Loucy (cell line): Measurements from ENCODE around the gene KIF17.

Source experiments
- H2AFZ ChIP-seq: fragments of 200-600 bp; sonication (generic); 2 replicates; pipeline ENCODE4 v1.6.0; 2016; ENCODE audit warnings: antibody characterized with exemption, mild to moderate bottlenecking, low read length, moderate library complexity
- H3F3A ChIP-seq: fragments of 200-600 bp; 2 replicates; pipeline ENCODE4 v1.6.0; 2016; ENCODE audit warnings: antibody characterized with exemption, low read depth, mild to moderate bottlenecking
- H3K27me3 ChIP-seq: fragments of 200-600 bp; sonication (generic); 2 replicates; pipeline ENCODE4 v1.6.1; 2014; ENCODE audit warnings: low read length, mild to moderate bottlenecking; ENCODE audit not compliant: insufficient read depth, poor library complexity, severe bottlenecking
- H3K36me3 ChIP-seq: fragments of 200-600 bp; sonication (generic); 2 replicates; pipeline ENCODE4 v1.6.1; 2016; ENCODE audit warnings: low read length; ENCODE audit not compliant: insufficient read depth
- H3K4me1 ChIP-seq: fragments of 200-600 bp; sonication (generic); 2 replicates; pipeline ENCODE4 v1.5.1; 2014; ENCODE audit warnings: low read length, mild to moderate bottlenecking; ENCODE audit not compliant: insufficient read depth, poor library complexity, severe bottlenecking
- H3K4me2 ChIP-seq: fragments of 200-600 bp; sonication (generic); 2 replicates; pipeline ENCODE4 v1.6.0; 2014; ENCODE audit warnings: antibody characterized with exemption, low read length, low read depth, mild to moderate bottlenecking; ENCODE audit not compliant: poor library complexity, severe bottlenecking
- H3K4me3 ChIP-seq: fragments of 200-600 bp; sonication (generic); 2 replicates; pipeline ENCODE4 v1.5.1; 2014; ENCODE audit warnings: low read length, mild to moderate bottlenecking, mixed read lengths; ENCODE audit not compliant: poor library complexity, severe bottlenecking
- H3K79me2 ChIP-seq: fragments of 200-600 bp; sonication (generic); 2 replicates; pipeline ENCODE4 v1.6.1; 2014; ENCODE audit warnings: low read length; ENCODE audit not compliant: insufficient read depth
- H3K9ac ChIP-seq: fragments of 200-600 bp; sonication (generic); 2 replicates; pipeline ENCODE4 v1.6.0; 2014; ENCODE audit warnings: mild to moderate bottlenecking, low read depth, low read length, moderate library complexity; ENCODE audit not compliant: poor library complexity, severe bottlenecking
- H3K9me2 ChIP-seq: fragments of 200-600 bp; sonication (generic); replicated peaks from 2 replicates; pipeline ENCODE4 v1.6.1; 2016; ENCODE audit warnings: low read depth, low read length, mixed read lengths
- H3K9me3 ChIP-seq: fragments of 200-600 bp; sonication (generic); 2 replicates; pipeline ENCODE4 v1.6.1; 2014; ENCODE audit warnings: mild to moderate bottlenecking, antibody characterized with exemption, low read length, low read depth; ENCODE audit not compliant: insufficient read depth
- H4K20me1 ChIP-seq: fragments of 200-600 bp; sonication (generic); 2 replicates; pipeline ENCODE4 v1.6.0; 2014; ENCODE audit warnings: antibody characterized with exemption, low read length, mild to moderate bottlenecking; ENCODE audit not compliant: insufficient read depth, poor library complexity, severe bottlenecking
- EZH2phosphoT487 ChIP-seq: fragments of 200-600 bp; IDR thresholded peaks from 2 replicates; pipeline ENCODE4 v1.6.1; 2018; ENCODE audit warnings: antibody characterized with exemption, mild to moderate bottlenecking, moderate library complexity, borderline replicate concordance
- TF ChIP-seq, protein P1 (sequence below): fragments of 200-600 bp; sonication (generic); conservative IDR thresholded peaks from 2 replicates; pipeline ENCODE4 v1.5.1; 2014; ENCODE audit warnings: mild to moderate bottlenecking, antibody characterized with exemption, low read length

KIF17 gene

DNA sequence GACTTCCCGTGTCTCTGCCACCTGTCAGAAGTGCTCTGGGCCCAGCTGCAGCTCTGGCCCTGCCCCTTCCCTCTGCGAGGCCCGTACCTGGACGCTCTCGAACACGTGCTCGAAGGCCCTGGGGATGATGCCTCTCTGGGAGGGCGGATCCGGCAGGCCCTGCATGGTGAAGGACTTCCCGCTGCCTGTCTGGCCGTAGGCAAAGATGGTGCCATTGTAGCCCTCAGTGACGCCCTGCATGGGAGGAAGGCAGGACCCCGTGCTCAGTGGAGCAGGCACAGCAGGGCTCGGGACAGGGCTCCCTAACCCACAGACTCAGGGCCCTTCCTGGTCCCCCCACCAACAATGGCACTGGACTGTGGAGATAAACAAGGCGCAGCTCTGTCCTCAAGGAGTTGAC, 2.4 kb downstream of the KIF17 start:
- no peak overlapping the region for H2AFZ ChIP-seq
- no peaks in the 10 kb centered on the region for H3K4me1 ChIP-seq
- H3K4me3 ChIP-seq = no peak overlapping the region
- H3F3A ChIP-seq = no peaks in the 10 kb centered on the region
- H3K4me2 ChIP-seq = no peak overlapping the region
- H4K20me1 ChIP-seq = no peaks in the 10 kb centered on the region
- H3K79me2 ChIP-seq = no peaks in the 10 kb centered on the region
- no peaks in the 10 kb centered on the region for H3K27me3 ChIP-seq
- no peaks in the 10 kb centered on the region for H3K9me2 ChIP-seq
- H3K9me3 ChIP-seq = no peaks in the 10 kb centered on the region
- no peaks in the 10 kb centered on the region for H3K36me3 ChIP-seq
- TF ChIP-seq EZH2phosphoT487 = no peak
- TF ChIP-seq, protein P1, sequence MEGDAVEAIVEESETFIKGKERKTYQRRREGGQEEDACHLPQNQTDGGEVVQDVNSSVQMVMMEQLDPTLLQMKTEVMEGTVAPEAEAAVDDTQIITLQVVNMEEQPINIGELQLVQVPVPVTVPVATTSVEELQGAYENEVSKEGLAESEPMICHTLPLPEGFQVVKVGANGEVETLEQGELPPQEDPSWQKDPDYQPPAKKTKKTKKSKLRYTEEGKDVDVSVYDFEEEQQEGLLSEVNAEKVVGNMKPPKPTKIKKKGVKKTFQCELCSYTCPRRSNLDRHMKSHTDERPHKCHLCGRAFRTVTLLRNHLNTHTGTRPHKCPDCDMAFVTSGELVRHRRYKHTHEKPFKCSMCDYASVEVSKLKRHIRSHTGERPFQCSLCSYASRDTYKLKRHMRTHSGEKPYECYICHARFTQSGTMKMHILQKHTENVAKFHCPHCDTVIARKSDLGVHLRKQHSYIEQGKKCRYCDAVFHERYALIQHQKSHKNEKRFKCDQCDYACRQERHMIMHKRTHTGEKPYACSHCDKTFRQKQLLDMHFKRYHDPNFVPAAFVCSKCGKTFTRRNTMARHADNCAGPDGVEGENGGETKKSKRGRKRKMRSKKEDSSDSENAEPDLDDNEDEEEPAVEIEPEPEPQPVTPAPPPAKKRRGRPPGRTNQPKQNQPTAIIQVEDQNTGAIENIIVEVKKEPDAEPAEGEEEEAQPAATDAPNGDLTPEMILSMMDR = no peak
- H3K9ac ChIP-seq = no peak overlapping the region

DNA sequence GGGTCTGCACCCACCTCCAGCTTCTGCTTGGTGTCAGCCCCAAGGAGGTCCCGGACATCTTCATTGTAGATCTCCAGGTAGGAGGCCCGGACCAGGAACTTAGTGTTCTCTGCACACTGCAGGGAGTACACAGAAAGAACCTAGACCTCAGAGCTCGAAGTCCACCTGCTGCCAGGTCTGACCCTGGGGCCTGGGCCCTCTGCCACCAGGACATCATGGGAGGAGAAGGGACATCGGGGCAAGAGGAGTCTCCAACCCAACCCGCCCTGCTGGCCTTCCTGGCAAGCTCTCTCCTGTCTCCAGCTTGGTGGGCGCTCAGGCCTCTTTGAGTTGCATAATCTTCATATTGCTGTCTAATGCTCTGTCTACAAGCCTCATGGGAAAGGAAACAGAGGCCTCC, 4.4 kb downstream of the KIF17 start:
- H3K79me2 ChIP-seq = no peaks in the 10 kb centered on the region
- no peaks in the 10 kb centered on the region for H3K9me3 ChIP-seq
- no peaks in the 10 kb centered on the region for H3K4me1 ChIP-seq
- H3K4me3 ChIP-seq = no peak overlapping the region
- no peak overlapping the region for H2AFZ ChIP-seq
- H3K4me2 ChIP-seq = no peak overlapping the region
- no peaks in the 10 kb centered on the region for H4K20me1 ChIP-seq
- H3K36me3 ChIP-seq = no peaks in the 10 kb centered on the region
- H3K9ac ChIP-seq = no peak overlapping the region
- H3K9me2 ChIP-seq = no peaks in the 10 kb centered on the region
- no peaks in the 10 kb centered on the region for H3K27me3 ChIP-seq
- TF ChIP-seq EZH2phosphoT487 = no peak
- TF ChIP-seq, protein P1 = no peak
- no peaks in the 10 kb centered on the region for H3F3A ChIP-seq

DNA sequence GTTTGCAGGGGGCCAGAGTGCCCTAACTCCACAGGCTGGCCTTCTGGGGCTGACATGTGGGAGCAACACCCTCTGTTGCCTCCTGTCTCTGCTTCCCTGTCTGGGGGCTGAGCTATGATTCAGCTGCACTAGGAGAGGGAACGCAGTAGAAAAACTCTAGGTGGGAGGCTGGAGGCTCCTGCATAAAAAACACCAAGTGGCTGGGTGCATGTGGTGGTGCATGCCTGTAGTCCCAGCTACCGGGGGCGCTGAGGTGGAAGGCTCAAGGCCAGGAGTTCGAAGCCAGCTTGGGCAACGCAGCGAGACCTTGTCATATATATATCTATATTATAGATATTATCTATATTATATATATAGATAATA, 5.6 kb downstream of the KIF17 start:
- H3F3A ChIP-seq = no peaks in the 10 kb centered on the region
- H3K9me3 ChIP-seq = no peaks in the 10 kb centered on the region
- no peak for TF ChIP-seq EZH2phosphoT487
- TF ChIP-seq, protein P1 = no peak
- H3K9me2 ChIP-seq = no peaks in the 10 kb centered on the region
- no peaks in the 10 kb centered on the region for H4K20me1 ChIP-seq
- H3K36me3 ChIP-seq = no peaks in the 10 kb centered on the region
- H3K4me1 ChIP-seq = no peaks in the 10 kb centered on the region
- no peaks in the 10 kb centered on the region for H3K27me3 ChIP-seq
- H3K9ac ChIP-seq = no peak overlapping the region
- no peak overlapping the region for H2AFZ ChIP-seq
- no peak overlapping the region for H3K4me2 ChIP-seq
- H3K79me2 ChIP-seq = no peaks in the 10 kb centered on the region
- H3K4me3 ChIP-seq = no peak overlapping the region
